PC-3 (cell line): ENCODE data around the gene ID2.

Experiments
- CTCF ChIP-seq: fragments of 300-600 bp; sonication (generic); conservative IDR thresholded peaks from 2 replicates; pipeline ENCODE4 v1.5.1; 2017; ENCODE audit warnings: antibody characterized with exemption, low read depth, mild to moderate bottlenecking, low read length
- EZH2 ChIP-seq: fragments of 300-600 bp; sonication (generic); IDR thresholded peaks from one replicate; pipeline ENCODE4 v1.6.1; 2017; ENCODE audit warnings: antibody characterized with exemption, mild to moderate bottlenecking, low read length; ENCODE audit not compliant: unreplicated experiment

- TF ChIP-seq EZH2 (no peak), CTCF (no peak)
Observed at GRCh38 chr2:8642366-8643068, 39.3 kb upstream of the ID2 start.
